Endothelial cell of umbilical vein (primary cell): ENCODE data around the gene CCNL2. TPM values are rescaled to one million over a fixed set of nuclear protein-coding genes. Genes with fewer than 3 reads are reported as not detected.

Experiments
- BruUV-seq: library from RNA; stranded (reverse); fragments of 400-500 nt; replicated peaks from 2 replicates; lab custom pipeline; 2021; lab: Mats Ljungman, UMichigan
- CTCF ChIA-PET: fragments of 300-600, 350-600 bp; sonication (Branson Sonifier 250); formaldehyde crosslinking; loops from one replicate; lab custom pipeline; 2021; ENCODE audit warnings: antibody characterized with exemption, inconsistent platforms; lab: Charles Lee
- POLR2A ChIA-PET: fragments of 300-600, 350-600 bp; sonication (Branson Sonifier 250); formaldehyde crosslinking; loops from one replicate; lab custom pipeline; 2021; ENCODE audit warnings: antibody characterized with exemption, inconsistent platforms; lab: Charles Lee
- DNase-seq: peaks from one replicate; pipeline ENCODE4 v3.0.0-alpha.2; 2011; ENCODE audit warnings: low read depth, low spot score
- FAIRE-seq: peaks from 2 replicates; lab custom pipeline; 2011; peaks lifted over from hg19 to GRCh38; lab: Jason Lieb, UNC
- H2AFZ ChIP-seq: 2 replicates; pipeline ENCODE4 v1.6.0; 2012; ENCODE audit warnings: low read depth, low read length, control low read depth, inconsistent platforms
- H3K27ac ChIP-seq: 2 replicates; pipeline ENCODE4 v1.5.1; 2011; ENCODE audit warnings: low read depth, mild to moderate bottlenecking, control low read depth, low read length, moderate library complexity; ENCODE audit not compliant: insufficient read depth
- H3K27me3 ChIP-seq, 2 experiments: 2 replicates each; pipeline versions ENCODE4 v1.6.0 to v1.6.1; 2011; ENCODE audit warnings: low read length in 2 of 2, mixed read lengths in 1 of 2; ENCODE audit not compliant: control insufficient read depth in 2 of 2, insufficient read depth in 2 of 2
- H3K36me3 ChIP-seq, 2 experiments: 2 replicates in 1 of 2; 3 replicates in 1 of 2; pipeline ENCODE4 v1.5.1; 2011; ENCODE audit warnings: low read length in 2 of 2, mild to moderate bottlenecking in 1 of 2, moderate library complexity in 1 of 2; ENCODE audit not compliant: control insufficient read depth in 2 of 2, insufficient read depth in 2 of 2; ENCODE audit errors: extremely low read depth in 1 of 2
- H3K4me1 ChIP-seq: 3 replicates; pipeline ENCODE4 v1.5.1; 2011; ENCODE audit warnings: mild to moderate bottlenecking, low read length; ENCODE audit not compliant: control insufficient read depth, insufficient read depth; ENCODE audit errors: extremely low read depth
- H3K4me2 ChIP-seq: 2 replicates; pipeline ENCODE4 v1.6.1; 2011; ENCODE audit warnings: low read length, control low read depth, mixed read lengths; ENCODE audit not compliant: insufficient read depth
- H3K4me3 ChIP-seq, 3 experiments: fragments of 200-600 bp in 1 of 3; sonication (generic), shearing (Covaris generic) in 1 of 3; replicated peaks in 1 of 3; 2 replicates each; pipeline ENCODE4 v1.5.1; 2011 to 2016; ENCODE audit warnings: control low read depth in 3 of 3, low read length in 3 of 3, mild to moderate bottlenecking in 2 of 3, inconsistent platforms in 1 of 3, low read depth in 1 of 3, moderate library complexity in 1 of 3; ENCODE audit not compliant: insufficient read depth in 1 of 3
- H3K79me2 ChIP-seq: 2 replicates; pipeline ENCODE4 v1.6.0; 2012; ENCODE audit warnings: low read length, inconsistent platforms; ENCODE audit not compliant: control insufficient read depth, insufficient read depth
- H3K9ac ChIP-seq: replicated peaks from 2 replicates; pipeline ENCODE3; 2011; ENCODE audit warnings: low read length, control low read depth; ENCODE audit not compliant: insufficient read depth; ENCODE audit errors: extremely low read depth
- H3K9me1 ChIP-seq: replicated peaks from 3 replicates; pipeline ENCODE4 v1.6.0; 2011; ENCODE audit warnings: mild to moderate bottlenecking, low read length; ENCODE audit not compliant: control insufficient read depth, insufficient read depth; ENCODE audit errors: extremely low read depth
- H3K9me3 ChIP-seq: replicated peaks from 2 replicates; pipeline ENCODE4 v1.5.1; 2012; ENCODE audit warnings: low read length, inconsistent platforms; ENCODE audit not compliant: control insufficient read depth, insufficient read depth
- H4K20me1 ChIP-seq: replicated peaks from 2 replicates; pipeline ENCODE3; 2011; ENCODE audit warnings: mild to moderate bottlenecking, low read length; ENCODE audit not compliant: control insufficient read depth, insufficient read depth; ENCODE audit errors: extremely low read depth
- CTCF ChIP-seq, 2 donors: IDR thresholded peaks; 1 replicate in 1 of 2; 2 replicates in 1 of 2; pipeline ENCODE4 v1.5.1; 2011; ENCODE audit warnings: low read length in 2 of 2, mild to moderate bottlenecking in 2 of 2, moderate library complexity in 2 of 2, control low read depth in 1 of 2, inconsistent platforms in 1 of 2, low read depth in 1 of 2; ENCODE audit not compliant: insufficient read depth in 1 of 2; ENCODE audit errors: extremely low read depth in 1 of 2
- EZH2 ChIP-seq: IDR thresholded peaks from 2 replicates; pipeline ENCODE4 v1.6.1; 2012; ENCODE audit warnings: borderline replicate concordance, low read depth, mild to moderate bottlenecking, moderate library complexity, low read length, inconsistent platforms; ENCODE audit not compliant: severe bottlenecking
- FOS ChIP-seq: IDR thresholded peaks from 2 replicates; pipeline ENCODE4 v1.6.1; 2011; ENCODE audit warnings: mild to moderate bottlenecking, low read length, moderate library complexity, borderline replicate concordance; ENCODE audit not compliant: insufficient read depth
- GATA2 ChIP-seq: IDR thresholded peaks from 2 replicates; pipeline ENCODE4 v1.7.0; 2011; ENCODE audit warnings: low read depth, mild to moderate bottlenecking, moderate library complexity, mixed read lengths, low read length; ENCODE audit not compliant: insufficient read length, insufficient read depth
- JUN ChIP-seq: IDR thresholded peaks from 2 replicates; pipeline ENCODE4 v1.6.1; 2011; ENCODE audit warnings: borderline replicate concordance, low read depth; ENCODE audit not compliant: insufficient read length, insufficient read depth
- MAX ChIP-seq: IDR thresholded peaks from 2 replicates; pipeline ENCODE4 v1.6.1; 2011; ENCODE audit not compliant: insufficient read depth, insufficient read length
- MYC ChIP-seq: IDR thresholded peaks from one replicate; pipeline ENCODE4 v1.6.1; 2011; ENCODE audit warnings: mild to moderate bottlenecking, low read depth, low read length
- POLR2A ChIP-seq: IDR thresholded peaks from 2 replicates; pipeline ENCODE4 v1.6.1; 2012; ENCODE audit warnings: low read depth, mild to moderate bottlenecking, control low read depth, low read length
- POLR2AphosphoS5 ChIP-seq: IDR thresholded peaks from 2 replicates; pipeline ENCODE4 v1.6.1; 2012; ENCODE audit warnings: low read depth, mild to moderate bottlenecking, control low read depth, low read length, moderate library complexity; ENCODE audit not compliant: insufficient read depth
- dilution Hi-C: fragments of 300-500 bp; cut with MboI; formaldehyde crosslinking; loops from one replicate; pipeline ENCODE4 v1.15.0; 2019; ENCODE audit warnings: low sequenced_read_pairs; ENCODE audit not compliant: extremely low pct_ligation_motif_present
- intact Hi-C: fragments of 100-400 bp; cut with micrococcal nuclease; formaldehyde crosslinking; loops from one replicate; pipeline ENCODE4 v1.10.0; 2022
- polyA plus RNA-seq, 4 experiments: library from polyadenylated mRNA; depleted of rRNA in 3 of 4; stranded (reverse) in 3 of 4; unstranded in 1 of 4; fragments of >200 nt; gene quantifications; 2 replicates each; pipeline versions ENCODE4 v1.2.1 to v1.2.3, GENCODE V29; 2011 to 2012; ENCODE audit warnings: missing spikeins in 1 of 4
- total RNA-seq: library from RNA; stranded (reverse); gene quantifications from 2 replicates; pipeline ENCODE4 v1.2.3, GENCODE V29; 2021

CCNL2 gene
- total and polyA plus RNA-seq, 2 donors (not counting 3 experiments of a cell fraction or from before 2014, with no cell fraction given) = 188 to 209 TPM

- TF ChIP-seq POLR2AphosphoS5 = no peak
- TF ChIP-seq MAX = no peak
- dilution Hi-C loops (no loop called here), intact Hi-C loops (no loop called here)
- H2AFZ ChIP-seq = no peak overlapping the region
- no TSS peak for BruUV-seq
- no peak overlapping the region for H3K4me2 ChIP-seq
- H3K9ac ChIP-seq = no peak overlapping the region
- CTCF ChIA-PET = interaction anchor here (2.0 kb wide), 1 partner anchor 32 kb away, joined by 11 read pairs; the partner anchor contains the start of gene CCNL2
- peaks cover 19% of the 10 kb centered on the region for H3K4me1 ChIP-seq
- H3K9me3 ChIP-seq = no peaks in the 10 kb centered on the region
- FAIRE-seq = no peak
- POLR2A ChIA-PET = no interaction called here
- no peak overlapping the region for H3K4me3 ChIP-seq
- H4K20me1 ChIP-seq = no peaks in the 10 kb centered on the region
- no peak for DNase-seq
- no peaks in the 10 kb centered on the region for H3K27me3 ChIP-seq
- H3K36me3 ChIP-seq = no peaks in the 10 kb centered on the region
- no peaks in the 10 kb centered on the region for H3K79me2 ChIP-seq
- no peaks in the 10 kb centered on the region for H3K9me1 ChIP-seq
- no peak overlapping the region for H3K27ac ChIP-seq
Observed at GRCh38 chr1:1431845-1432273, 32.7 kb upstream of the CCNL2 start.

GRCh38 chr1:1430992-1431844 lies 32.1 kb upstream of the CCNL2 start:
- TF ChIP-seq MYC (no peak), POLR2A (no peak), CTCF (IDR thresholded peaks at IDR 0.05; ENCODE audit: extremely low read depth in 1 of 2, insufficient read depth in 1 of 2, low read depth in 1 of 2, low read length in 2 of 2) (no peak), JUN (no peak), POLR2AphosphoS5 (no peak), MAX (no peak), EZH2 (no peak), FOS (no peak), GATA2 (no peak)
- DNase-seq (no peak), FAIRE-seq (no peak)
- Histone ChIP-seq H3K4me1 (peaks cover 19% of the 10 kb centered on the region), H3K27ac (no peak overlapping the region), H4K20me1 (no peaks in the 10 kb centered on the region), H3K9ac (no peak overlapping the region), H3K79me2 (no peaks in the 10 kb centered on the region), H3K36me3 (no peaks in the 10 kb centered on the region), H3K4me2 (no peak overlapping the region), H3K9me1 (no peaks in the 10 kb centered on the region), H2AFZ (no peak overlapping the region), H3K27me3 (no peaks in the 10 kb centered on the region), H3K4me3 (no peak overlapping the region), H3K9me3 (no peaks in the 10 kb centered on the region)
- no TSS peak for BruUV-seq
- dilution Hi-C loops = no loop called here
- ChIA-PET CTCF (interaction anchor here (1.0 to 2.2 kb wide), 5 partner anchors 9 to 60 kb away, joined by 3 to 13 read pairs (median 5); partner anchors contain the start of gene CCNL2), POLR2A (interaction anchor here (0.5 to 1.0 kb wide), 2 partner anchors 24 to 399 kb away, joined by 3 to 6 read pairs; no protein-coding TSS in a partner anchor)
- intact Hi-C loops = loop anchor here (1.0 kb wide), 1 partner anchor 25 kb away; no protein-coding TSS in a partner anchor
